Camera-type eye (tissue), 1 donor: ENCODE data around the gene RPS14. TPM values are rescaled to one million over a fixed set of nuclear protein-coding genes. Genes with fewer than 3 reads are reported as not detected.

Source experiments
- total RNA-seq: library from RNA; depleted of rRNA; stranded (reverse); fragments of >200 nt; gene quantifications from one replicate; pipeline ENCODE4 v1.2.3, GENCODE V29; 2014

RPS14 gene
- total RNA-seq = 1,590 TPM

DNA sequence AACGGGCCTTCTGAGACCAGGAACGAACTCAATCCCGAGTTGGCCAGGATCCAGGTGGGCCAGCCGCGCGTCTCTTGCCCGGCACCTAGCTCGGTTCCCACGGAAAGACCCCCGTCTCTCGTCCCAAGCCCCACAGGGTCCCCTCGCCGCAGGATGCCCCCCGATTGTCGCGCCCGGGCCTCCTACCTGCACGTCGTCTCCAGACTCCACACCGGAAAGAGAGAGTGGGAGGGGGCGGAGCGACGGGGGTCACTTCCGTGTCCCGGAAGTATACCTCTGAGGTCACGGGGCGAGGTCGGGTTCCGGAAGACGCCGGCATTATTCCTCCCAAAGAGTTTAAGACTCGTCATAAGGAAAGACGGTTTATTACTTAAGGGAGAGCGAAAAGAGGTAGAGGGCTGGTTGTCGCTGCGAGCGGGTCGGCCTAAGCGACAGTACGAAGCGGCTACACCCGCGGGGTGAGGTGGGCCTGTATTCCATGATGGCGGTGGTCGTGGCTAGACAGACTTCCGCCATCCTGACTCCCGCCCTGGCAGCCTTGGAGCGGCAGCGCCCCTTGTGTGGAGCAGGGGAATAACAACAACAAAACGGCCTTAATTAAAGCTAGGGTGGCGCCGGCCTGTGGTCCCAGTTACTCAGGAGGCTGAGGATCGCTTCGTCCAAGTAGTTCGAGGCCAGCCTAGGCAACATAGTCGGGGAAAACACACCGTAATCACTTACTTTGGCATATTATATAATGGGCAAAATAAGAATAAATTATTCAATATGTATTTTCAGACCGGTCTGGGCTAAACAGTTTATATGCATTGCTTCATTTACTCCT is at the start of gene RPS14:
TSS of gene RPS14 (minus strand) at position 223 of the 823 bp plus-strand sequence. CDS start 2,006 bp downstream, outside the sequence.

DNA sequence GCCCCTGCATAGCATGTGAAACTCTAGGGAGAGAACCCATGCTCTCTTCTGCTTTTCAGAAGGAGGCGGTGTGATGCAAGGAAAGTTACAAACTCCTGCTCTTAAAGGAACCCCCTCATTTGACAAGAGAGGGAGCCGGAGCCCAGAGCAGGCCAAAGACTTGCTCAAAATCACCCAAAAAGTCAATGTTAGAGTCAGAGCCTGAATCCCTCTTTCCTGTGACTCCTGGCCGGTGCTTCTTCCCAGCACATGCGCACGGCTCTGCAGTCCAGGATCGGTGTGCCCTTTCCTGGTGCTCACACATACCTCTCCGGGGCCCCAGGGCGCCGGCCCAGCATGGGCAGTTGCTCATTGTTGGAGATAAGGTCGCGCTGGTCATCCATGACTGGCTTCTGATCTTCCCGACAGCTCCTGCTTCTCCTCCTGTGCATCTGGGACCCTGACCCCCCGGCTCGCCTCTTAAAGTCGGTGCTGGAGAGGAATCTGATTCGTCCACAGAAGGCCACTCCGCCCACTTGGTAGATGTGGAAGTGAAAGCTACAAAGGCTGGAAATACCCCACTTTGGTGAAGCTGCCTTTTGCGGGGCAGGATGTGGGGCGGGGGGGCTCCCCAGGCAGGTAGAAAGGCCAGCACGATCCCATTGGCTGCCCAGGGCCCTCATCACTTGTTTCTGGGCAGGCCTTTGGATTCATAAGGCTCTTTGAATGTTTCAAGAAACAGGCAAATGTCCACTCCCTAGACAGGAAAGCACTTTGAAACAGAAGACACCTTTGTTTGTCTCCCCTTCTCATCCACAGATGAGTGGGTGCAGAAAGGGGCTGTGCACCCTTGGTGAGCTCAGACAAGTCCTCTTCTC is 37.0 kb downstream of the RPS14 start, which contains the start of gene CD74:
TSS of gene CD74 (minus strand) at position 592 of the 857 bp plus-strand sequence. CDS start at position 431, 161 bp downstream.

Other genes with a start within 250 kb of the RPS14 start
- gene CAMK2A, start 160.0 kb downstream of the RPS14 start, total RNA-seq = 3.8 TPM
- gene ARSI, start 146.8 kb downstream of the RPS14 start, total RNA-seq = 23.5 TPM
- gene TCOF1, start 92.0 kb downstream of the RPS14 start, total RNA-seq = 33.4 TPM
- 69.4 TPM for gene CD74, start 36.8 kb downstream of the RPS14 start, total RNA-seq
- 100 TPM for gene NDST1, start 58.4 kb upstream of the RPS14 start, total RNA-seq
- gene SYNPO, start 190.9 kb upstream of the RPS14 start, total RNA-seq = 10.1 TPM
- gene MYOZ3, start 211.5 kb upstream of the RPS14 start, total RNA-seq = 11.1 TPM